Glomerular endothelial cell (primary cell): Measurements from ENCODE around the gene NEK9. TPM values are rescaled to one million over a fixed set of nuclear protein-coding genes. Genes with fewer than 3 reads are reported as not detected.
A peak's percentile ranks its signal among the peaks of the same experiment; 100 is the strongest.
"Not testable (repeated sequence)": the region's sequence is repeated elsewhere in the genome, so short reads cannot be mapped to it uniquely, and the experiment has no call there.

Source experiments
- DNase-seq: peaks from one replicate; pipeline ENCODE4 v3.0.0-alpha.2; 2011; ENCODE audit warnings: low read depth, low spot score; ENCODE audit errors: extremely low read depth
- total RNA-seq: library from RNA; depleted of rRNA; stranded (reverse); fragments of >200 nt; gene quantifications from 2 replicates; pipeline ENCODE4 v1.2.3, GENCODE V29; 2015

Gene NEK9
- 29.3 and 35.8 TPM in 2 replicates for total RNA-seq

DNA sequence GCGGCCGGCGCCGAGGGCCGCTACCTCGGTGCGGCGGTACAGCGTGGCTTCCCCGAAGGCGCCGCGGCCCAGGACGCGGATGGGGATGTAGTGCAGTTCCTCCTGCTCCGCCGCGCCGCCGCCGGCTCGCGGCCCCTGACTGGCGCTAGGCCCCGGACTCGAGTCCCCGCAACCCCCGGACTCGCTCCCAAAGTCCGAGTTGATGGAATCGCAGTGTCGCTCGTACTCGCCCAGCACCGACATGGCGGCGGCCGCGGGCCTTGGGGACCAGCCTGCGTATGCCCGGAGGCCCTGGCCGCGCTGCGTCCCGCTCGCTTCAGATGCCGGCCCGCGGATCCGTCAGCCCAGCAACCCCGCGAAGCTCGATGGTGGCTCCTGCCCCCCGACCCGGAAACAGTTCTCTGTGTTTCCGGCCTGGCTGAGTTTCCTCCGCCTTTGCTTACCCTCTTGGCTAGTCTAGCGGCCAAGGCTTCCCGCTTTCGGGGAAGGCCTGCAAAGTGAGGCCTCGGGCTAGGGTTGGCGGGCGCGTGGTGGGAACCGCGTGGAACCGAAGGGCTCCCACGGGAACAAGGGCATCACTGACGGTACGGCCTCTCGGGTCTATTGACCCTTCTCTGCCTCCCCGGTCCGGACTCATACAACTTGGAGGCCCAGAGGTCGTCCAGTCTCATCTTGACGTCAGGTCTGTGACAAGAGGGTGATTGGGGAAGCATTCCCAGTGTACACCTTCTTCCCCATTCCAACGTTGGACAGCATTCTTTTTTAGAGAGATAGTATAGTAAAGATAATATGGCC, at the start of gene NEK9:
Gene NEK9 (minus strand): TSS at position 370 of the 795 bp plus-strand sequence. CDS start 127 bp downstream, at position 243.
- DNase-seq: no peak

DNA sequence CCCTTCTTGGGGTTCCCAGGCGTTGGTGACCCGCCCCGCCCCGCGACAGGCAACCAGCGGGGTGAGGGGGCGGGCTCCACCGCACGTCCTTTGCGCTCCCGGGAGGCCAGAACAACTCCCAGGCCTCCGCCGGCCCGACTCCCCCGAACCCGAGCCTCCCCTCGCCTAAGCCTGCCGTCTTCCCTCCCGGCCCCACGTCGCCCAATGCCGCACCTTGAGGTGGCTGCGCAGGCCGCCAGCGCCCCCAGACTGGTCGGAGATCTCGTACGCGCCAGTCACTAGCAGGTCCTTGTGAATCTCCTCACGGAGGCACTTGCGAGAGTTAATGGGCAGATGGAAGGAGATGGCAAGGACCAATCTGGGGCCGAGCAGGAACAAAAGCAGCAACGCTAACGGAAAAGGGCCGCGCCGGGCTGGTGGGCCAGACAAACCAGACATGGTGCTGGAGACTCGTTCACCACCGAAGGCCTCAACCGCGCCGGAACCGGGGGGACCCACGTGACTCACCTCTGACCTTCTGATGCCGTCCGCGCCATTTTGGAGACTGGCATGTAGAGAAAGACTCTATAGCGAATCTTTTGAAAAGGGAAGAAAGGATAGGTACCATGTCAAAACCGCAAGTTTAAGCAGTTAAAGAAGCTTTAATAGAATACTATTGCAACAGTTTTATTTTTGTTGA, 49.4 kb upstream of the NEK9 start, which contains the start of gene TMED10:
Gene TMED10 (minus strand): TSS at position 471 of the 679 bp plus-strand sequence. CDS start 33 bp downstream, at position 438.
- DNase-seq: peak; percentile 76

DNA sequence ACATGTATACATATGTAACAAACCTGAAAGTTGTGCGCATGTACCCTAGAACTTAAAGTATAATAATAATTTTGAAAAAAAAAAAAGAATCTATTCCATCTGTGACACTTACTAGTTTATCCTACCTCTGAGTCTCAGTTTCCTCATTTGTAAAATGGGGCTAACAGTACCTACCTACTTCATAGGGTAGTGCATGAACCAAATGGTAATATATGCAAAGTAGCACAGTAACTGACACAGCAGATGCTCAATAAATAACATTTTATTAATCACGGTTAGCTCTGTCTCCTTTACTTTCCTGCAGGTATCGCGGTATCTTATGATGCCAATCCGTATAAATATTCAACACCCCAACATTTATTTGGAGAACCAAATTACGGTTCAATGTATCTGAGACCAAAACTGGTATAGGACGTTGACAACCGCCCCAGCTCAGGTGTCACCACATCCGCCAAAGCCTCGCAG, 48.9 kb upstream of the NEK9 start:
- no peak for DNase-seq

DNA sequence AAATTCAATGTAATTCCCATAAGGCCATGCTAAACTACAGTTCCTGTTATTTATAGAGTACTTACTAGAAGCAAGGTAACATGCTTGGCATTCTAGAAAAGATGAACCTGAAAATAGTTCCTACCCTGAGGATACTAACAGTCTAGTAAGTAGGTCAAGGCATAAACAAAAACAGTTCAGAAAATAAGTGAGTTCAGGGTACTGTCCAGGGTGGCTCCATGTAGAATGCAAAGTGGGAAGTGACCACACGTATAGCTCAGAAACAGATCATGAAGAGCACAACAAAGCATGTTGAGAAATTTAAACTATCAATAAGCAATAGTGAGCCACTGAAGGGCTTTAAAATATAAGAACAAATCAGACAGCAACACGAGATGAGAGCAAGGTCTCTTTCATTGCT, 47.2 kb upstream of the NEK9 start:
- no peak for DNase-seq

DNA sequence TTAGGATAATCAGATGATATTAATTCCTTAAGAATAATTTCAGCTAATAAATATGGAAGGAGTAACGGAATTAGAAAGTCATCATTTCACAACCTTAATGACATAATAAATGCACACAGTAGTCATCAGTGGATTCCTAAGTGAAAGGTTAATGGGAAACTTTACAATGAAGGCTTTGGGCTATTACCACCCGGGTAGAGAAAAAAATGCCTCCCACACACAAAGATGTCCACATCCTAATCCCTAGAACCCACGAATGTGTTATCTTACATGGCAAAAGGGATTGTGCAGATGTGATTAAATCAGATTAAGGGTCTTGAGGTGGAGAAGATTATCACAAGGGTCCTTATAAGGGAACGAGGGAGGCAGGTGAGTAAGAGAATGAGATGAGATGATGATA, 43.9 kb upstream of the NEK9 start:
- DNase-seq: no peak

DNA sequence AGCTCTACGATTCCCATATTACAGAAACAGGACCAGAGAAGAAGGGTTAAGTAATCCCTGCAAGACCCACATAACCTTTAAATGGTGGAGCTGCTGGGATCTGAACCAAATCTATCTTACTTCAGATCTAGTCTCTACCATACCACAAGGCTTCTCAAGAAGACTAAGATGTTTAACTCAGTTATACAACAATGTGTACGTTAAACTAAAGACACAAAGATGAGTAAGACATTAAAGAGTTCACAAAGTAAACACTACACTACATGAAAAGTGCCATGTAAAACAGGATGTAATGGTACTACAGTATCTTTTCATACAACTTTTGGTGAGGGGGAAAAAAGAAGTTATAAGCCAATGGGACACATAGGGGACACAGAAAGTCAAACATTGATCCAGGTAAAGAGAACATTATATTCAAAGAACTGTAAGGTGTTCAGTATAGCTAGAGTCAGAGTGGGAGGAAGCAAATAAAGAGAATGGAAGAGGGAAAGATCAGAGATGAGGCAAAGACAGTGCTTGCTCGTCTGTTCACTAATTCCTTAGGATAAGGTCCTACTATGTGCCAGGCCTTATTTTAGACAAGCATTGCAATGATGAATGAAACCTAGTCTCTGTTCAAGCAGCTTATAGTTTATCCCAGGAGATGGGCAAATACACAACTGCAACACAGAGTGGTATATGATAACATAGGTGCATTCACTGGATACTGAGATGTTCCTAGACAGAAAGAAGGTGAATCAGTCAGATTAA, 41.9 kb upstream of the NEK9 start:
- no peak for DNase-seq

DNA sequence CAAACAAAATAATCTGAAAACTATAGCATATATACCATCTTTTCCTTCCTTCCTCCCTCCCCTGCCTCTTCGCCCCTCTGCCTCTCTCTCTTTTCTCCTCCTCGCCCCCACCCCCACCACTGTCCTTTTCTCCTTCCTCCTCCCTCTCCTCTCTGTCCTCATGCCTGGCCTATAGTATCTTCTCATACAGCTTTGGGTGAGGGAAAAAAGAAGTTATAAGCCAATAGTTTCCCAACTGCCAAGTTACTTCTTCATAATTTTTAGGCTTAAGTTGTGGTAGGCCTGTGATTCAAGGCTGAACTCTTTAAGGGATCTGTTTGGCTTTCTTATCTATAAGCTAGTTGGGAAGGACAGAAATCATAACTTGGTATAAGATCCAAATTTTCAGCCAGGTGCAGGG, 40.5 kb upstream of the NEK9 start:
- DNase-seq: no peak

DNA sequence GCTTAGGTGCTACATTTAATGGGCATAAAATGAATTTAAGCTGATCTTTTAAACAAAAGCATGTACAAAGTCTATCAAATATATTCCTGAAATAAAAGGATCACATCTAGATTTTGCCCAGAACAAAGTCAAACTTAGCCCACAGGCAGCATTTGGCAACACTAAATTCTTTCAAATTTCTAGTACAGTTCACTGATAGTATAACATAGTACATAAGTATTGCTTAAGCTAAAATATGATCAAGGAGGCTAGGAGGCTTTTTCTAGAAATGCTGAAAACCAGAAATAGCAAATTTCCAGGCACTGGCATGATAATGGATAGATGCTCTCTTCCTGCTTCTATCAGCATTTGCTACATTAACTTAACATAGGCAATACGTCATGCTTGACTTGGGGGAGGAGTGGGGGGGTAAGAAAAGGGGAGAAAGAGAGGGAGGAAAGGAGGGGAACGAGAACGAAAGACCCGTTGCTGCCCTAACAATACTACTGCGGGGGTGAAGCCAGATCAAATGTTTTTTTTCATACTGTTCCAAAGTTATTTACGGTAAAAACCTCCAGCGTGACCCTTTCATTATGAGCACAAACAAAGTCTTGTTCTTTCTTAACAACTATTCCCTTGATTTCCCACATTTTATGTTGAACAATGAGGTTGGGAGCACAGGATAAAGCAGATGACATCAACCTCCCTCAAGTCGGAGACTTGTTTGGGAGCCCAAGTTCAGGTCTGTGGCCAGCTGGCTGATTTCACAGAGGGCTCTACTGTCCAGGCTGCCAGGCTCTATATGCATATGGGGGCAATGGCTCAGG, 38.9 kb upstream of the NEK9 start:
- no peak for DNase-seq

DNA sequence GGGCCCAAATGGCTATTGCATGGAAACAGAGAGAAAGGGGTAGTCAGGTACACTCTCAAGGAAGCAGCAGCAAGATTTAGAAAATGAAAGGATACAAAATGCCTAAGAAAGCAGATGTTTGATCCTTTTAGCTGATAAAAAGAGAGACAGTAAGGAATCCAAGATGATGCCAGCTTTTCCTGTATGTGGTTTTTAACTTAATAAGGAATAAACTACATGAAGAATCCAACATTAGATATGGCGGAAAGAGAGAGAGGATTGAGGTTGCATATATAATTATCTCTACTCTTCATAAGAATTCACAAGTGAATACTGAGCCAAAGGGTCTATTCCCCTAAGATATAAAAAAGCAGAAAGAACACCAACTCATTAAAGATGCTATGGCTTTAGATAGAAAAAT, 38.0 kb upstream of the NEK9 start:
- no peak for DNase-seq

DNA sequence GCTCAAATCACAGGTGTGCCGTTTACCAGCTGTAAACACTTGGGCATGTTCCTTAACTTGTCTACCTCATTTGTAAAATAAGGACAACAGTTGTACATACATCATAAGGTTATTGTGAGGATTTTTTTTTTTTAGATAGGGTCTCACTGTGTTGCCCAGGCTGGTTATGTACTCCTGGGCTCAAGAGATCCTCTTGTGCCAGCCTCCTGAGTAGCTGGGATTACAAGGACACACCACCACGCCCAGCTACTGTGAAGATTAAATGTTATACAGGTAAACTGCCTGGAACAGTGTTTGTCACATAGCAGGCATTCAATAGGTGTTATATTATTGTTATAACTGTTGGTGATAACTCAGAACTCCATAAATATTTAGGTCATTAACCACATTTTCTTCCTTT, 36.8 kb upstream of the NEK9 start:
- DNase-seq: no peak

DNA sequence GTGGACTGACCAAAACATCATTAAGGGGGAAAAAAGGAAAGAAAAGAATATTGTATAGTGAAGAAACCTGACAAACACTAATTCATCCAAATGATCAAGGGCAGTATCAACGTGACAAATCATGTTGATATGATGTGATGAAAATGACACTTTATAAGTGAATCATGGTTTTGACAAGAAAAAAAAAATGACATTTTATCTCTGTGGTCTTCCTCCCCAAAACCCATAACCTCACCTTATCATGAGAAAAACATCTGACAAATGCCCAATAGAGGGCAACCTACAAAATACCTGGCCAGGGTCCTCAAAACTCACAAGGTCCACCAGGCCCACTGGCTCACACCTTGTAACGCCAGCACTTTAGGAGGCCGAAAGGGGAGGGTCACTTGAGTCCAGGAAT, 35.8 kb upstream of the NEK9 start:
- DNase-seq: no peak

DNA sequence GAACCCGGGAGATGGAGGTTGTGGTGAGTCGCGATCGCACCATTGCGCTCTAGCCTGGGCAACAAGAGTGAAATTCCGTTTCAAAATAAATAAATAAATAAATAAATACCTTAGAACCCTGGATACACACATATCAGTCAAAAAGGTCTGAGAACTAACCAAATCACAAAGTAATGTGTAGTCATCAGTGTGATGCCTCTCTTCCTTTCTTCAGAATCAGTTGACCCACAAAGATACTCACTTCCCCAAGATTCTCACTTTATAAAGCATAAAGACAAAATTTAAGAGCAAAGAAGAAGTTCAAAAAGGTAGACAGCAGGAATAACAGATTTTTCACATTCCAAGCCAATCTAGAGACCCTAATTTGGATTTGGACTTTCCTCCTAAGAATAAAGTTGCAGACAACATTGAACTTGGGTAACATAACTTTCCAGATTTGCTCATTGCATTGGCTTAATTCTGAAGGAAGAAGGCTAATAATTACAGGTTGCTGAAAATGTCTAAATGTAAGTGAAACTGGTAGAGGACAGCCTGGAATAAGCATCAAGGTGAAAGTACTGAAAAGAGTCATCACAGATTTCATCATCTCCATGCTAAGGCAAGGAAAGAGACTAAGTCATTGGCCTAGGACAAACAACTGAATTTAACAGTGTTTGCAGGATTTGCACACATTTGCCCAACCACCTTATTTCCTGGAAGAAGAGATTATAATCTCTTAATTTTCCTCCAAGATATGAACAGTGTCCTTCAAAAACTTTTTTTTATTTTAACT, 32.2 kb upstream of the NEK9 start:
- no peak for DNase-seq

DNA sequence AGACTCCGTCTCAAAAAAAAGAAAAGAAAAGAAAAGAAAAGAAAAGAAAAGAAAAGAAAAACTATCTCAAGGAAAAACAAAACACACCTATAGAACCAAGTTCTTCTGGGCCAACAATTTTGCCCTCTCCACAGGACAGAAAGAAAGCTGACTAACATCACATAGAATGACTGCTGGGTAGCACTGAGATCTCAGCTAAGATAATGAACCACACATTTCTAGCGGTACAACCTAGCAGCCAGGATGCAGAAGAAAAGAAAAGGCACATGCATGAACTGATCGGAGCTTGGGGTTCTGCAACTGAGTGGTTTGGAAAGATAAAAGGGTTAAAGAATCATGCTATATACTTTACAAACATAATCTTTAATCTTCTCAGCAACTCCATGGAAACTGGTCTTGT, 30.1 kb upstream of the NEK9 start:
- DNase-seq: no peak

DNA sequence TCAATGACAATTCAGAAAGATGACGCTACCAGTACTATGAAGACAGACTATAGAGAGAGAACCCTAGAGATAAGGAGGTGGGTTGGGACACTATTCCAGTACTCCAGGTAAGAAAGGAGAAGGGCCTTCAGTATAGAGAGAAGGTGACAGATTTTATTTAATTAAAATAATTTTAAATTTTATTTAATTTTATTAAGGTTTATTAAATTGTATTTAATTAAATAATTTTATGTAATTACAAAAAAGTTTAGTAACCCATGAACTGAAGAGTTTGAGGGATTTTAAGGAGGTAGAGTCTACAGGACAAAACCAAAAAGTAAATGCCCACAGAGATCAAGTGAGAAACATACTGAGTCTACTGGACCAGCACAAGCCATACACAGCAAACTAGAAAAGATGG, 29.3 kb upstream of the NEK9 start:
- no peak for DNase-seq

DNA sequence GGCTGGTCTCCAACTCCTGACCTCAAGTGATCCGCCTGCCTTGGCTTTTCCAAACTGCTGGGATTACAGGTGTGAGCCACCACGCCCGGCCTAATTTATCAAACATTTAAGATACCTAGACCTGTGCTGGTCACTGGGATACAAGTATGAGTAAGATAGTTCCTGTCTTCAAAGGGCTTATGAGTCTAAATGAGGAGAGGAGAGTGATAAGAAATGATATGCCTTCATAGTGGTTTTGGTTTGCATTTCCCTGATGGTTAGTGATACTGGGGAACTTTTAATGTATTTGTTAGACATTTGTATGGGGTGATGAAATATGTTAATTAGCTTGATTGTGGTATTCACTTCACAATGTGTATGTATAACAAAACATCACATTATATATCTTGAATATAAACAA, 28.3 kb upstream of the NEK9 start:
- no peak for DNase-seq

DNA sequence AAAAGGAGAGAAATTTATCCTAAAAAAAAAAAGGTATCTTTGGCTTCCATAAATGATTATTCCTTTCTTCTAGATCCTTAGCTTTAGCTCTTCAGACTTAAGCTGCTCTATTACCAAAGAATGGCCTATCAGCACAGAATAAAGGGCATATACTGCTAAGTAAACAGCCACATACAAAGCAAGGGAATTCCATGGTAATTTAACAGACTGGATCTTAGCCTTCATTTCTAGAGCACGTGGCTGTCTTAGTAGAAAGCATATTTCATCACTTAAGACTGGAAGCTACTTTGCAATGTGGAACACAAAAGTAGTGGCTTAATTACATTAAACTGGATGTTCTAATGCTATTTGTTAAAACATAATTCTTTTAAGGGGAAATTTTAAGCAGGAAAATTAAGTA, 26.4 kb upstream of the NEK9 start:
- DNase-seq: no peak

DNA sequence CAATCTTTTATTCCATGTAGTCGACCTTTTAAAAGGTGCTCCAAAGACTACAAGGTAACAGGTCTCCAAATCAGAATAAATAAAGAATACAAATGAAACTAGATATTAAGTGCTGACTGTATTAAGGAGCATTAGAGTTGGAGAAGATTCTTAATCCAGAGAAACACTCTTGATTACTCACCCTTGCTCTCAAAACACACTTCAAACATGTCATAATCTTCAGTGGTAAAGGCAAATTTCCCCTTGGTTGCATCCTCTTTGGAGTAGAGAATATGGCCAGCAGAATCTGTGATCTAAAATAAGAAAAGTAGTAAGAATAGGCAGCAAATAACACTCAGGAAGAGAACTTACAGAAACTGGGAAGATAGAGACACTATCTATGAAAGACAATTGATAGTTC, 25.0 kb upstream of the NEK9 start:
- no peak for DNase-seq

DNA sequence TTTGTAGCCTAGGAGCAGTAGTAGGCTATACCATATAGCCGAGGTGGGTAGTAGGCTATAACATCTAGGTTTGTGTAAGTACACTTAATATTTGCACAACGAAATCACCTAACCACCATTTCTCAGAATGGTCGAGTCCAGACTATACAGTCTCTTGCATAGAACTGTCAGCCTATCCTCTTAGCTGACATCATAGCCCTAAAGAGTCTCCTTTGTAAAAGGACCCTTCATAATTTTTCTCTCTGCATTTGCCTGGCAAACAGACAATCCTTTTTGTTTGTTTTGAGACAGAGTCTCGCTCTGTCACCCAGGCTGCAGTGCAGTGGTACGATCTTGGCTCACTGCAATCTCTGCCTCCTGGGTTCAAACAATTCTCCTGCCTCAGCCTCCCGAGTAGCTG, 23.8 kb upstream of the NEK9 start:
- not testable (repeated sequence) for DNase-seq

DNA sequence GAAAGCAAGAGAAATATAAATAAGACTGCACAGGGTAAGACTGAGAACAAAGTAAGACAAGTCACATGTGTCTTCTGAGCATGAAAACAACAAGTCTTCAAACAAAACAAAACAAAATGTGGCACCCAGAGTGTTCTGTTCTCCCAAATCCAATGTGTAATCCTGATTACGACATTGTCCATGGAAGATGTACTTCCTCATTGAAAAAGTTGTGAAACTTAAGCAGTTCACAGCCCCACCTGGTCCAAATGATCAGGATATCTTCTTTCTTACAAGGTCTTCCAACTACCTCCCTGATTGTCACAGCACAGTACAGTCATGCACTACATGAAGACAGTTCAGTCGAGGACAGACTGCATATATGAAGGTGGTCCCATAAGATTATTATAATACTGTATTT, 23.3 kb upstream of the NEK9 start:
- no peak for DNase-seq
